ENCODE measurements around the gene NEU1.
"Not testable (repeated sequence)": the region's sequence is repeated elsewhere in the genome, so short reads cannot be mapped to it uniquely, and the experiment has no call there.

The NEU1 gene

DNA sequence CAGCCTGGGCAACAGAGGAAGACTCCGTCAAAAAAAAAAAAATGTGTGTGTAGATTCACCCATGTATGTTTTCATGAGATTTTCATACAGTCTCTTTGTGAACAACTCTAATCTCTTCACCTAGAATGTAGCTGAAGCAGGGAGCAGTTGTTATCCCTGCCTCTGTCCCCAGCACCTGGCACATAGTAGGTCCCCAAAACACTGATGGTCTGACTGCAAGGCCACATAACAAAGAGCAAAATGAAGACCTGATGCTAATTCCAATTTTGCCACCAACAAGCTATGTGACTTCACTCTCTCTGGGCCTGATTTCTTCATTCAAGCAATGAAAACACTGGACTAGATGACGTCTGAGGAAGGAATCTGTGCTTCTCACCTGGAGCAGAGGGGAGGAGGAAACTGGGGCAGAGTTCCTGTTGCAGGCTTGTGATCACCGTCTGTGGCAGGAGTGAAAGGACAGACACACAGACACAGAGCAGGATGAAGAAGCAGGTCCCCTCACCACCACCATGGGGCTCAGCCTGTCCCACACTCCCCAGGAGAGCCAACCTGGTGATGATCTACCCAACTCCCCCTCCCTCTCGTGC, 11.6 kb upstream of the NEU1 start:
- no peak for DNase-seq (ENCODE audit: low read depth, low spot score)

DNA sequence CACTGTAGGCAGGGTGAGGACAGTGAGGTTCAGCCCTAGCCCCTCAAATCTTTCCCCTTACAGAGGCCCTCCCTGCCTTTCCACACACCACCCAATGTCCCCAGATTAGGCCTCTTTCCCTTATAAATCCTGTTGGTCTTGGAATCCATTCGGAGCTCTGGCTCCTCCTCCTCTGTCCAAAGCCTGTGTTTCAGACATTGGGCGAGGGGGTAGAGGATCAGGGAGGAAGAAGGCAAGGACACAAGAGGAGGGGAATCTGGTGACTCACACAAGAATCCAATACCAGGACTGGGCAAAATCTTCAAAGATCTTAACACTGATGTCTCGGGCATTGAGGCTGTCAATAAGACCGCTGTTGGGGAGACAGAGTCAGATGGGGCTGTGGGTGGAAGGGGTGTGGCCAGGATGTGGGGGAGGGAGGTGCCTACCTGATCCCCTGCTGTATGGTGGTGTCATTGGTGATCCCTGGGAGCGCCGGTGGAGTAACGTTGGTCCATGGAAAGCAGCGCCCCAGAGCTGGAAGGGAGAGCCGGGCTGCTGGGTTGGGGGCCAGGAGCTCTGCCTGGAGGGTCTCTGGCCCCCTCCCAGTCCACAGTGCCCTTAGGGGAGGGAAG, 8.5 kb upstream of the NEU1 start:
- no peak for DNase-seq (ENCODE audit: low read depth, low spot score)

GRCh38 chr6:31870385-31870921, 7.8 kb upstream of the NEU1 start:
- DNase-seq (ENCODE audit: low read depth, low spot score): no peak

DNA sequence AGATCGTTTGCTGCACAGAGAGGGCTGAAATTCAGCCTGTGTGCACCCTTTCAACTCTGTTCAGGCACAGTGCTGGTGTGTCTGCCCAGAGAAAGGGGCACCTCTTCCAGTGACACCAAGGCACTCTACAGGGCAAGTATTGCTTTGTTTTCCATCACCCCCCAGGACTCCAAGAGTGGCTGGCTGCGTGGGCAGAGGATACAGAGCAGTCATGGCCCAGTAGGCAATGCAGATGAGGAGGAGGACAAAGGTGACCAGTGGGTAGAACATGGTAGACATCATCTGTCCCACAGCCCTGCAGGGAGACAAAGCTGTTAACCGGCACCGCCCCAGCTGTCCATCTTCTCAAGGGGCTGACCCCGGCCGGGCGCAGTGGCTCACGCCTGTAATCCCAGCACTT, 6.7 kb upstream of the NEU1 start:
- DNase-seq (ENCODE audit: low read depth, low spot score): no peak

DNA sequence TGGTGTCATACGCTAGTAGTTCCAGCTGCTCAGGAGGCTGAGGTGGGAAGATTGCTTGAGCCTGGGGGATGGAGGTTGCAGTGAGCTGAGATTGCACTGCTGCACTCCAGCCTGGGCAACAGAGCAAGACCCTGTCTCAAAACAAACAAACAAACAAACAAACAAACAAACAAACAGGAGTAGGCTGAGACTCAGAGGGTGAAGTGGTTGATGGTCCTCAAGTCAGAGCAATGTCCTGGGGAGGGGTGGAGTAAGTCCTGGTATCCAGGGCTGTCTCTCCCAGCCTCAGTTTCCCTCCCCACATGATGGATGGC, 6.0 kb upstream of the NEU1 start:
- DNase-seq (ENCODE audit: low read depth, low spot score): not testable (repeated sequence)

- DNase-seq (ENCODE audit: low read depth, low spot score): no peak
These were observed 2.8 kb upstream of the NEU1 start for GRCh38 chr6:31865205-31866118.

- DNase-seq (ENCODE audit: low read depth, low spot score): no peak
These were observed 2.2 kb upstream of the NEU1 start for GRCh38 chr6:31864818-31865204.

DNA sequence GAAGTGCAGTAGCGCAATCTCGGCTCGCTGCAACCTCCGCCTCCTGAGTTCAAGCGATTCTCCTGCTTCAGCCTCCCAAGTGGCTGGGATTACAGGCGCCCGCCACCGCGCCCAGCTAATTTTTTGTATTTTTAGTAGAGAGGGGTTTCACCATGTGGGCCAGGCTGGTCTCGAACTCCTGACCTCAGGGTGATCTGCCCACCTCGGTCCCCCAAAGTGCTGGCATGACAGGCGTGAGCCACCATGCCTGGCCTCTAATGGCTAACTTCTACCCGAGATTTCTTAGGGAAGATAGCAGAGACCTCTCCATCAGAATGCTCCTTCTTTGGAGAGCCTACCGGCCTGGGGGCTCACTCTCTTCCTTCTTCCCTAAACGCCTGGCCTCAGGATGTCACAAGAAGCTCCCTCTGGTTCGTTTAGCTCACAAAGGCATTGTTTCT, 1.5 kb upstream of the NEU1 start:
- not testable (repeated sequence) for DNase-seq (ENCODE audit: low read depth, low spot score)

DNA sequence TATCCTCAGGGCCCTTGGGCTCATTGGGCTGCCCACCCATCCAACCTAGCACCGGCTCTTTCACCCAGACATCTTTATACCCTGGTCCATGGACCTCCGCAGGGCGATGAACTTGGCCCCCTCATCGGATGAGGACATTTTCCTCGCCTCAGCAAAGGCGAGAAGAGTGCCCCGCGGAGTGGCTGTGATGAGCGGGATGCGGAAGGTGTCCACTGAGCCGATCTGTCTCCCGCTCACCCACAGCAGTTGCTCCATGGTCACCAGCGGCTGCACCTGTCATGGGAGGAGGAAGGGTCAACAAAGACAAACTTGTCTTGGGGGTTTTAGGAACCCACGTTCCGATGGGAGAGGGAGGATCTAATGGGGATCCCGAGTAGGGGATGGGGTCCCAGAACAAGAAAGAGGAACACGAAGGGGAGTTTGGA, 690 bp downstream of the NEU1 start:
- no peak for DNase-seq (ENCODE audit: low read depth, low spot score)

GRCh38 chr6:31861150-31861549, 1.5 kb downstream of the NEU1 start:
- DNase-seq (ENCODE audit: low read depth, low spot score): no peak

GRCh38 chr6:31860349-31860748, 2.3 kb downstream of the NEU1 start:
- DNase-seq (ENCODE audit: low read depth, low spot score): no peak

DNA sequence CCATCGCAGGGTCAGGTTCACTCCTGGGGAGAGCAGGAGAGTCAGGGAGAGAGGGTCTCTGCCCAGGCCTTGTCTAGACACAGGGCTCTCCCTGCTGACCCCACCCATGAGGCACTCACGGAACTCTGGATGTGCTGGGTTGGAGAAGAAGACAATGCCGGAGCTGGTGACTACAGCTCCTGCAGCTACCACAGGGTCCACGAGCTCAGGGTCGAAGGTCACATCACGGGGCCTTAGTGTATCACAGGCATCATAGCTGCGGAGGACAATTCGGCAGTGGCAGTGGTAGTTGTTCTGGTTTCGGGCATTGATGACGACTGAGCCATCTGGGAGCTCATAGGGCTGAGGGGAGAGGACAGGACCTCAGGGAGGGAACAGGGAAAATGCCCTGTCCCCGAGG, 2.7 kb downstream of the NEU1 start:
- DNase-seq (ENCODE audit: low read depth, low spot score): no peak

DNA sequence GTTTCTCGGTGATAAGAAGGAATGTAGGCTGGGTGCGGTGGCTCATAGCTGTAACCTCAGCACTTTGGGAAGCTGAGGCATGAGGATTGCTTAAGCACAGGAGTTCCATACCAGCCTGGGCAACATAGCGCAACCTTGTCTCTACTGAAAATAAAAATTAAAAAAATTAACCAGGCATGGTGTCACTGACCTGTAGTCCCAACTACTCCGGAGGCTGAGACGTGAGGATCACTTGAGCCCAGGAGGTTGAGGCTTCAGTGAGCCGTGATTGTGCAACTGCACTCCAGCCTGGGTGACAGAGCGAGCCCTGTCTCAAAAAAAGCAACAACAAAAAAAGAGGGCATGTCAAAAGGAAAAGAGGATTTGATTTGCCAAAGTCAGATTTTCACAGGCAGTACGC, 3.9 kb downstream of the NEU1 start:
- no peak for DNase-seq (ENCODE audit: low read depth, low spot score)

GRCh38 chr6:31857774-31858173, 4.8 kb downstream of the NEU1 start:
- DNase-seq (ENCODE audit: low read depth, low spot score): not testable (repeated sequence)

DNA sequence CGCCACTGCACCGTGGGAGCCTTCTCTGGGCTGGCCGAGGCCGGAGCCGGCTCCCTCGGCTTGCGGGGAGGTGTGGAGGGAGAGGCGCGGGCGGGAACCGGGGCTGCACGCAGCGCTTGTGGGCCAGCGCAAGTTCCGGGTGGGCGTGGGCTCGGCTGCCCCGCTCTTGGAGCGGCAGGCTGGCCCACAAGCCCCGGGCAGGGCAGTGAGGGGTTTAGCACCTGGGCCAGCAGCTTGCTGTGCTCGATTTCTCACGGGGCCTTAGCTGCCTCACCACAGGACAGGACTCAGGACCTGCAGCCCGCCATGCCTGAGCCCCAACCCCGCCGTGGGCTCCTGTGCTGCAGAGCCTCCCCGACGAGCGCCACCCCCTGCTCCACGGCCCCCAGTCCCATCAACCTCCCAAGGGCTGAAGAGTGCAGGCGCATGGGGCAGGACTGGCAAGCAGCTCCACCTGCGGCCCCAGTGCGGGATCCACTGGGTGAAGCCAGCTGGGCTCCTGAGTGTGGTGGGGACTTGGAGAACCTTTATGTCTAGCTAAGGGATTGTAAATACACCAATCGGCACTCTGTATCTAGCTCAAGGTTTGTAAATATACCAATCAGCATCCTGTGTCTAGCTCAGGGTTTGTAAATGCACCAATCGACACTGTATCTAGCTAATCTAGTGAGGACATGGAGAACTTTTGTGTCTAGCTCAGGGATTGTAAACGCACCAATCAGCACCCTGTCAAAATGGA, 10.5 kb downstream of the NEU1 start:
- DNase-seq (ENCODE audit: low read depth, low spot score): not testable (repeated sequence)

GRCh38 chr6:31851485-31851832, 11.2 kb downstream of the NEU1 start:
- no peak for DNase-seq (ENCODE audit: low read depth, low spot score)

GRCh38 chr6:31850765-31851484, 11.7 kb downstream of the NEU1 start:
- no peak for DNase-seq (ENCODE audit: low read depth, low spot score)

GRCh38 chr6:31847276-31847978, 15.2 kb downstream of the NEU1 start:
- no peak for DNase-seq (ENCODE audit: low read depth, low spot score)

DNA sequence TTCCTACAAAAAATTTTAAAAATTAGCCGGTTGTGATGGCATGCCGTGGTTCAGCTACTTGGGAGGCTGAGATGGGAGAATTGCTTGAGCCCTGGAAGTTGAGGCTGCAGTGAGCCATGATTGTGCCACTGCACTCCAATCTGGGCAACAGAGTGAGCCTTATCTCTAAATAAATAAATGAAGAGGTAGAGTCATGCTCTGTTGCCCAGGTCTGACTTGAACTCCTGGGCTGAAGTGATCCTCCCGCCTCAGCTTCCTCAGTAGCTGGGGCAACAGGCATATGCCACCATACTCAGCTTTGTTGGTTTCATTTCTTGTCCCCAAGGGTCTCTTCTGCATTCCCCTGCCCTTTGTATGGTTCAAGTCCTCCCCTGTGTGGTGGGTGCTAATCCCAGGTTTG, 18.1 kb downstream of the NEU1 start:
- DNase-seq (ENCODE audit: low read depth, low spot score): no peak

DNA sequence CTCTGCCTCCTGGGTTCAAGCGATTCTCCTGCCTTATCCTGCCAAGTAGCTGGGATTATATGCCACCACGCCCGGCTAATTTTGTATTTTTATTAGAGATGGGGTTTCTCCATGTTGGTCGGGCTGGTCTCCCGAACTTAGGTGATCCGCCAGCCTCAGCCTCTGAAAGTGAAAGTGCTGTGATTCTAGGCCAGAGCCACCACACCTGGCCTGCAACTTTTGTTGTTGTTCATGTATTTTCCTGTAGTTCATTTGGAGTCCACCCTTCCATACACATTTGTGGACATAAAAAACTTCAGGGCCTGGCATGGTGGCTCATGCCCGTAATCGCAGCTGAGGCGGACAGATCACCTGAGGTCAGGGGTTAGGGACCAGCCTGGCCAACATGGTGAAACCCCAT, 20.6 kb downstream of the NEU1 start:
- DNase-seq (ENCODE audit: low read depth, low spot score): no peak

- not testable (repeated sequence) for DNase-seq (ENCODE audit: low read depth, low spot score)
These were observed 22.9 kb downstream of the NEU1 start for GRCh38 chr6:31839779-31840126.
